GM10266 (cell line): ENCODE data around the gene TAS2R40.
"Not testable (repeated sequence)": the region's sequence is repeated elsewhere in the genome, so short reads cannot be mapped to it uniquely, and the experiment has no call there.

Experiments used
- DNase-seq: peaks from one replicate; pipeline ENCODE4 v3.0.0; 2012; ENCODE audit errors: extremely low spot score
- CTCF ChIP-seq: IDR thresholded peaks from 2 replicates; pipeline ENCODE4 v1.5.1; 2012; ENCODE audit warnings: mild to moderate bottlenecking, low read depth; ENCODE audit not compliant: control insufficient read depth, insufficient read depth; ENCODE audit errors: missing control alignments

TAS2R40 gene

GRCh38 chr7:143221737-143222136, at the start of gene TAS2R40:
Gene TAS2R40, plus strand, starts transcription at chr7:143222037. Its CDS starts 42 bp downstream, at chr7:143222079.
- no peak for DNase-seq
- no peak for TF ChIP-seq CTCF

GRCh38 chr7:143172354-143172753, 49.5 kb upstream of the TAS2R40 start:
- no peak for DNase-seq
- TF ChIP-seq CTCF: no peak

GRCh38 chr7:143176128-143176527, 45.7 kb upstream of the TAS2R40 start:
- no peak for DNase-seq
- no peak for TF ChIP-seq CTCF

GRCh38 chr7:143177374-143178119, 44.3 kb upstream of the TAS2R40 start:
- TF ChIP-seq CTCF: no peak
- no peak for DNase-seq

GRCh38 chr7:143180771-143181170, 41.1 kb upstream of the TAS2R40 start:
- not testable (repeated sequence) for DNase-seq

GRCh38 chr7:143181349-143181748, 40.5 kb upstream of the TAS2R40 start:
- TF ChIP-seq CTCF: no peak
- no peak for DNase-seq

- DNase-seq: no peak
- no peak for TF ChIP-seq CTCF
Measured at GRCh38 chr7:143183024-143183423, 38.8 kb upstream of the TAS2R40 start, which contains the start of gene TAS2R39. Gene TAS2R39, plus strand, starts transcription at chr7:143183419. Its CDS starts 0 bp downstream, at chr7:143183419.

- no peak for TF ChIP-seq CTCF
- DNase-seq: no peak
Measured at GRCh38 chr7:143185551-143185950, 36.3 kb upstream of the TAS2R40 start.
